HCT116 (cell line): ENCODE results near the gene C20orf144. TPM values are rescaled to one million over a fixed set of nuclear protein-coding genes. Genes with fewer than 3 reads are reported as not detected.

Source experiments
- ATAC-seq: fragments of 200-7000 bp; cut with Tn5 transposase; 2 replicates; pipeline ENCODE4 v1.9.1; 2020; ENCODE audit warnings: mild to moderate bottlenecking, moderate library complexity
- BruUV-seq: library from RNA; stranded (reverse); fragments of 400-500 nt; replicated peaks from 2 replicates; lab custom pipeline; 2021; lab: Mats Ljungman, UMichigan
- CTCF ChIA-PET: fragments of 300-600 bp; sonication (Branson Sonifier 250); formaldehyde crosslinking; loops from one replicate; lab custom pipeline; 2021; ENCODE audit warnings: antibody characterized with exemption; lab: Charles Lee
- POLR2A ChIA-PET: fragments of 300-600, 350-600 bp; sonication (Branson Sonifier 250); formaldehyde crosslinking; loops from one replicate; lab custom pipeline; 2021; ENCODE audit warnings: antibody characterized with exemption; lab: Charles Lee
- RAD21 ChIA-PET, 2 experiments: fragments of 300-600 bp; sonication (Branson Sonifier 250); formaldehyde crosslinking; loops; one replicate each; lab custom pipeline; 2023; ENCODE audit warnings: low total read pairs in 2 of 2; ENCODE audit not compliant: uncharacterized antibody in 2 of 2, unreplicated experiment in 2 of 2, low non-redundant PET in 1 of 2; lab: Charles Lee
- DNase-seq: peaks from one replicate; pipeline ENCODE4 v3.0.0-alpha.2; 2010; ENCODE audit warnings: low read depth, low spot score
- H2AFZ ChIP-seq: fragments of 200-600 bp; shearing (Covaris generic), sonication (generic); 2 replicates; pipeline ENCODE4 v1.6.1; 2017; ENCODE audit warnings: low read depth, mixed run types, mixed read lengths, antibody characterized with exemption, low read length; ENCODE audit not compliant: poor library complexity, severe bottlenecking
- H3K27ac ChIP-seq: 2 replicates; pipeline ENCODE4 v1.5.1; 2012; ENCODE audit warnings: low read depth, low read length
- H3K27me3 ChIP-seq: fragments of 200-600 bp; sonication (generic); 2 replicates; pipeline ENCODE4 v1.6.1; 2016; ENCODE audit warnings: mixed run types, low read length, mixed read lengths; ENCODE audit not compliant: insufficient read depth
- H3K36me3 ChIP-seq, 2 experiments: fragments of 200-500 bp in 1 of 2; fragments of 200-600 bp in 1 of 2; sonication (Bioruptor generic) in 1 of 2; sonication (generic) in 1 of 2; 2 replicates each; pipeline versions ENCODE4 v1.5.1 to v1.6.1; 2014 to 2016; ENCODE audit warnings: low read length in 2 of 2, inconsistent platforms in 1 of 2, mixed read lengths in 1 of 2, mixed run types in 1 of 2; ENCODE audit not compliant: insufficient read depth in 2 of 2, control insufficient read depth in 1 of 2
- H3K4me1 ChIP-seq, 2 experiments: fragments of 200-600 bp in 1 of 2; sonication (generic) in 1 of 2; 2 replicates each; pipeline versions ENCODE4 v1.5.1 to v1.6.1; 2012 to 2017; ENCODE audit warnings: low read length in 2 of 2, inconsistent platforms in 1 of 2, mild to moderate bottlenecking in 1 of 2, mixed read lengths in 1 of 2, mixed run types in 1 of 2, moderate library complexity in 1 of 2; ENCODE audit not compliant: insufficient read depth in 2 of 2, control insufficient read depth in 1 of 2
- H3K4me2 ChIP-seq: fragments of 200-600 bp; sonication (generic); 2 replicates; pipeline ENCODE4 v1.6.1; 2017; ENCODE audit warnings: mixed run types, low read length, mixed read lengths
- H3K4me3 ChIP-seq, 2 experiments: fragments of 200-600 bp in 1 of 2; sonication (generic) in 1 of 2; replicated peaks in 1 of 2; 2 replicates each; pipeline ENCODE4 v1.5.1; 2011 to 2016; ENCODE audit warnings: low read length in 2 of 2, control low read depth in 1 of 2, low read depth in 1 of 2, mild to moderate bottlenecking in 1 of 2, mixed read lengths in 1 of 2, mixed run types in 1 of 2
- H3K79me2 ChIP-seq: fragments of 200-600 bp; sonication (generic); 2 replicates; pipeline ENCODE4 v1.6.1; 2017; ENCODE audit warnings: mild to moderate bottlenecking, mixed run types, low read length, moderate library complexity, mixed read lengths; ENCODE audit not compliant: insufficient read depth
- H3K9ac ChIP-seq: fragments of 200-600 bp; sonication (generic); 2 replicates; pipeline ENCODE4 v1.6.1; 2016; ENCODE audit warnings: low read length, mixed read lengths
- H3K9me2 ChIP-seq: fragments of 200-600 bp; sonication (generic), shearing (Covaris generic); 2 replicates; pipeline ENCODE4 v1.6.1; 2017; ENCODE audit warnings: mixed run types, mild to moderate bottlenecking, moderate library complexity; ENCODE audit not compliant: insufficient read depth
- H3K9me3 ChIP-seq, 2 experiments: fragments of 200-500 bp in 1 of 2; fragments of 200-600 bp in 1 of 2; sonication (Bioruptor generic) in 1 of 2; sonication (generic) in 1 of 2; 2 replicates each; pipeline ENCODE4 v1.6.1; 2014 to 2017; ENCODE audit warnings: low read length in 2 of 2, mixed read lengths in 2 of 2, inconsistent platforms in 1 of 2, low read depth in 1 of 2, mild to moderate bottlenecking in 1 of 2, mixed run types in 1 of 2, moderate library complexity in 1 of 2; ENCODE audit not compliant: control insufficient read depth in 1 of 2, insufficient read depth in 1 of 2
- H4K20me1 ChIP-seq: fragments of 200-600 bp; sonication (generic), shearing (Covaris generic); 2 replicates; pipeline ENCODE4 v1.6.1; 2017; ENCODE audit warnings: mixed run types, mild to moderate bottlenecking, moderate library complexity; ENCODE audit not compliant: insufficient read depth
- CBX3 ChIP-seq: IDR thresholded peaks from 2 replicates; pipeline ENCODE4 v1.6.1; 2012; ENCODE audit warnings: low read depth
- CEBPB ChIP-seq: IDR thresholded peaks from 2 replicates; pipeline ENCODE4 v1.6.1; 2012; ENCODE audit warnings: low read depth
- EGR1 ChIP-seq: IDR thresholded peaks from 2 replicates; pipeline ENCODE4 v1.6.1; 2012; ENCODE audit warnings: low read depth
- ELF1 ChIP-seq: IDR thresholded peaks from 2 replicates; pipeline ENCODE4 v1.6.1; 2012; ENCODE audit warnings: low read depth, borderline replicate concordance
- EZH2phosphoT487 ChIP-seq: fragments of 200-600 bp; IDR thresholded peaks from 2 replicates; pipeline ENCODE4 v1.6.1; 2018; ENCODE audit warnings: antibody characterized with exemption, borderline replicate concordance
- FOSL1 ChIP-seq: IDR thresholded peaks from 2 replicates; pipeline ENCODE4 v1.6.1; 2012; ENCODE audit warnings: low read depth
- JUND ChIP-seq: IDR thresholded peaks from 2 replicates; pipeline ENCODE4 v1.6.1; 2012
- POLR2A ChIP-seq: IDR thresholded peaks from 2 replicates; pipeline ENCODE4 v1.7.0; 2011; ENCODE audit warnings: borderline replicate concordance; ENCODE audit not compliant: insufficient read depth, insufficient read length; ENCODE audit errors: extremely low read depth
- POLR2AphosphoS5 ChIP-seq: IDR thresholded peaks from 2 replicates; pipeline ENCODE4 v1.6.1; 2011; ENCODE audit warnings: mild to moderate bottlenecking, low read depth, low read length, moderate library complexity
- RAD21 ChIP-seq: IDR thresholded peaks from 2 replicates; pipeline ENCODE4 v1.6.1; 2012; ENCODE audit warnings: low read depth, mild to moderate bottlenecking
- SIN3A ChIP-seq: IDR thresholded peaks from 2 replicates; pipeline ENCODE4 v1.6.1; 2012; ENCODE audit warnings: low read depth
- SP1 ChIP-seq: IDR thresholded peaks from 2 replicates; pipeline ENCODE4 v1.6.1; 2012; ENCODE audit warnings: low read depth
- TCF7L2 ChIP-seq: IDR thresholded peaks from 2 replicates; pipeline ENCODE4 v1.7.0; 2011; ENCODE audit warnings: borderline replicate concordance, inconsistent platforms; ENCODE audit not compliant: insufficient read depth, insufficient read length; ENCODE audit errors: extremely low read depth
- ZFX ChIP-seq: fragments of 450-650 bp; IDR thresholded peaks from 2 replicates; pipeline ENCODE4 v1.6.1; 2017
- ZNF274 ChIP-seq: fragments of 200-500 bp; sonication (Bioruptor generic); IDR thresholded peaks from 2 replicates; pipeline ENCODE4 v1.6.1; 2014; ENCODE audit warnings: mild to moderate bottlenecking, low read depth, low read length, inconsistent platforms
- intact Hi-C: fragments of 100-400 bp; cut with micrococcal nuclease; formaldehyde crosslinking; loops from 2 replicates; pipeline ENCODE4 v1.10.0; 2022
- total RNA-seq: library from RNA; stranded (reverse); gene quantifications from one replicate; pipeline ENCODE4 v1.2.1, GENCODE V29; 2021; ENCODE audit not compliant: unreplicated experiment
- TF ChIP-seq, protein P1 (sequence below): IDR thresholded peaks from 2 replicates; pipeline ENCODE4 v1.6.1; 2011; ENCODE audit warnings: mild to moderate bottlenecking, low read length, moderate library complexity; ENCODE audit not compliant: insufficient replicate concordance; ENCODE audit errors: extremely low read depth
- TF ChIP-seq, protein P2 (sequence below): IDR thresholded peaks from 2 replicates; pipeline ENCODE4 v1.6.1; 2012; ENCODE audit warnings: low read depth
- TF ChIP-seq, protein P3 (sequence below): IDR thresholded peaks from 2 replicates; pipeline ENCODE4 v1.6.1; 2012
- TF ChIP-seq, protein P4 (sequence below): IDR thresholded peaks from 2 replicates; pipeline ENCODE4 v1.6.1; 2012

Gene C20orf144
- total RNA-seq, 1 experiment from 2014 or later = 0.37 TPM

DNA sequence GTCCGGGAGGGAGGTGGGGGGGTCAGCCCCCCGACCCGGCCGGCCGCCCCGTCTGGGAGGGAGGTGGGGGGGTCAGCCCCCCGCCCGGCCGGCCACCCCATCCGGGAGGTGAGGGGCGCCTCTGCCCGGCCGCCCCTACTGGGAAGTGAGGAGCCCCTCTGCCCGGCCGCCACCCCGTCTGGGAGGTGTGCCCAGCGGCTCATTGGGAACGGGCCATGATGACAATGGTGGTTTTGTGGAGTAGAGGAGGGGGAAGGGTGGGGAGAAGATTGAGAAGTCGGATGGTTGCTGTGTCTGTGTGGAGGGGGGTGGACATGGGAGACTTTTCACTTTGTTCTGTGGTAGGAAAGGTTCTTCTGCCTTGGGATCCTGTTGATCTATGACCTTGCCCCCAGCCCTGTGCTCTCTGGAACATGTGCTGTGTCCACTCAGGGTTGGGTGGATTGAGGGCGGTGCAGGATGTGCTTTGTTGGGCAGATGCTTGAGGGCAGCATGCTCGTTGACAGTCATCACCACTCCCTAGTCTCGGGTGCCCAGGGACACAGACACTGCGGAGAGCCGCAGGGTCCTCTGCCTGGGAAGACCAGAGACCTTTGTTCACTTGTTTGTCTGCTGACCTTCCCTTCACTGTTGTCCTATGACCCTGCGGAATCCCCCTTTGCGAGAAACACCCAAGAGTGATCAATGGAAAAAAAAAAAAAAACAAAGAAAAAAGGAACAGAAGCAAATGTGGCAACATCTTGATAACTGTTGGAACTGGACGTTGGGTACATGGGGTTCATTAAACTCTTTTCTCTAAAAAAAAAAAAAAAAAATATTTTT is 39.7 kb downstream of the C20orf144 start:
- Histone ChIP-seq H3K4me3 (no peak overlapping the region), H2AFZ (no peak overlapping the region), H3K9me2 (no peaks in the 10 kb centered on the region), H3K9ac (no peak overlapping the region), H3K9me3 (no peaks in the 10 kb centered on the region), H4K20me1 (no peaks in the 10 kb centered on the region), H3K36me3 (no peaks in the 10 kb centered on the region), H3K27ac (no peak overlapping the region), H3K79me2 (no peaks in the 10 kb centered on the region), H3K27me3 (no peaks in the 10 kb centered on the region), H3K4me1 (peaks cover 0 to 6% of the 10 kb centered on the region in 2 experiments; a peak in 3 of 4 replicates), H3K4me2 (no peak overlapping the region)
- intact Hi-C loops = no loop called here
- BruUV-seq = no TSS peak
- RAD21 ChIA-PET = no interaction called here
- POLR2A ChIA-PET = no interaction called here
- CTCF ChIA-PET = no interaction called here
- no peak for DNase-seq
- no peak for TF ChIP-seq EGR1
- no peak for TF ChIP-seq FOSL1
- no peak for TF ChIP-seq JUND
- no peak for TF ChIP-seq POLR2A
- TF ChIP-seq ZFX = no peak
- no peak for TF ChIP-seq ELF1
- no peak for TF ChIP-seq RAD21
- TF ChIP-seq ZNF274 = no peak
- TF ChIP-seq CBX3 = no peak
- TF ChIP-seq EZH2phosphoT487 = no peak
- TF ChIP-seq TCF7L2 = no peak
- TF ChIP-seq SP1 = no peak
- TF ChIP-seq, protein P1, sequence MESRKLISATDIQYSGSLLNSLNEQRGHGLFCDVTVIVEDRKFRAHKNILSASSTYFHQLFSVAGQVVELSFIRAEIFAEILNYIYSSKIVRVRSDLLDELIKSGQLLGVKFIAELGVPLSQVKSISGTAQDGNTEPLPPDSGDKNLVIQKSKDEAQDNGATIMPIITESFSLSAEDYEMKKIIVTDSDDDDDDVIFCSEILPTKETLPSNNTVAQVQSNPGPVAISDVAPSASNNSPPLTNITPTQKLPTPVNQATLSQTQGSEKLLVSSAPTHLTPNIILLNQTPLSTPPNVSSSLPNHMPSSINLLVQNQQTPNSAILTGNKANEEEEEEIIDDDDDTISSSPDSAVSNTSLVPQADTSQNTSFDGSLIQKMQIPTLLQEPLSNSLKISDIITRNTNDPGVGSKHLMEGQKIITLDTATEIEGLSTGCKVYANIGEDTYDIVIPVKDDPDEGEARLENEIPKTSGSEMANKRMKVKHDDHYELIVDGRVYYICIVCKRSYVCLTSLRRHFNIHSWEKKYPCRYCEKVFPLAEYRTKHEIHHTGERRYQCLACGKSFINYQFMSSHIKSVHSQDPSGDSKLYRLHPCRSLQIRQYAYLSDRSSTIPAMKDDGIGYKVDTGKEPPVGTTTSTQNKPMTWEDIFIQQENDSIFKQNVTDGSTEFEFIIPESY = no peak
- TF ChIP-seq, protein P2, sequence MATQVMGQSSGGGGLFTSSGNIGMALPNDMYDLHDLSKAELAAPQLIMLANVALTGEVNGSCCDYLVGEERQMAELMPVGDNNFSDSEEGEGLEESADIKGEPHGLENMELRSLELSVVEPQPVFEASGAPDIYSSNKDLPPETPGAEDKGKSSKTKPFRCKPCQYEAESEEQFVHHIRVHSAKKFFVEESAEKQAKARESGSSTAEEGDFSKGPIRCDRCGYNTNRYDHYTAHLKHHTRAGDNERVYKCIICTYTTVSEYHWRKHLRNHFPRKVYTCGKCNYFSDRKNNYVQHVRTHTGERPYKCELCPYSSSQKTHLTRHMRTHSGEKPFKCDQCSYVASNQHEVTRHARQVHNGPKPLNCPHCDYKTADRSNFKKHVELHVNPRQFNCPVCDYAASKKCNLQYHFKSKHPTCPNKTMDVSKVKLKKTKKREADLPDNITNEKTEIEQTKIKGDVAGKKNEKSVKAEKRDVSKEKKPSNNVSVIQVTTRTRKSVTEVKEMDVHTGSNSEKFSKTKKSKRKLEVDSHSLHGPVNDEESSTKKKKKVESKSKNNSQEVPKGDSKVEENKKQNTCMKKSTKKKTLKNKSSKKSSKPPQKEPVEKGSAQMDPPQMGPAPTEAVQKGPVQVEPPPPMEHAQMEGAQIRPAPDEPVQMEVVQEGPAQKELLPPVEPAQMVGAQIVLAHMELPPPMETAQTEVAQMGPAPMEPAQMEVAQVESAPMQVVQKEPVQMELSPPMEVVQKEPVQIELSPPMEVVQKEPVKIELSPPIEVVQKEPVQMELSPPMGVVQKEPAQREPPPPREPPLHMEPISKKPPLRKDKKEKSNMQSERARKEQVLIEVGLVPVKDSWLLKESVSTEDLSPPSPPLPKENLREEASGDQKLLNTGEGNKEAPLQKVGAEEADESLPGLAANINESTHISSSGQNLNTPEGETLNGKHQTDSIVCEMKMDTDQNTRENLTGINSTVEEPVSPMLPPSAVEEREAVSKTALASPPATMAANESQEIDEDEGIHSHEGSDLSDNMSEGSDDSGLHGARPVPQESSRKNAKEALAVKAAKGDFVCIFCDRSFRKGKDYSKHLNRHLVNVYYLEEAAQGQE = no peak
- TF ChIP-seq SIN3A = no peak
- no peak for TF ChIP-seq CEBPB
- TF ChIP-seq POLR2AphosphoS5 = no peak
- TF ChIP-seq, protein P3, sequence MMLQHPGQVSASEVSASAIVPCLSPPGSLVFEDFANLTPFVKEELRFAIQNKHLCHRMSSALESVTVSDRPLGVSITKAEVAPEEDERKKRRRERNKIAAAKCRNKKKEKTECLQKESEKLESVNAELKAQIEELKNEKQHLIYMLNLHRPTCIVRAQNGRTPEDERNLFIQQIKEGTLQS = no peak
- TF ChIP-seq, protein P4, sequence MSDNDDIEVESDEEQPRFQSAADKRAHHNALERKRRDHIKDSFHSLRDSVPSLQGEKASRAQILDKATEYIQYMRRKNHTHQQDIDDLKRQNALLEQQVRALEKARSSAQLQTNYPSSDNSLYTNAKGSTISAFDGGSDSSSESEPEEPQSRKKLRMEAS = no peak
- no peak for ATAC-seq
